K562 (cell line): ENCODE data around the gene SIK3. TPM values are rescaled to one million over a fixed set of nuclear protein-coding genes. Genes with fewer than 3 reads are reported as not detected.

Source experiments
- BRD4 ChIP-seq: fragments of 200-600 bp; sonication (generic); IDR thresholded peaks from 2 replicates; pipeline ENCODE4 v1.6.1; 2017; ENCODE audit warnings: inconsistent platforms
- CC2D1A ChIP-seq: fragments of 450-650 bp; IDR thresholded peaks from 2 replicates; pipeline ENCODE4 v1.6.1; 2017; ENCODE audit warnings: mild to moderate bottlenecking
- E2F6 ChIP-seq, 2 experiments: IDR thresholded peaks; 2 replicates each; pipeline ENCODE4 v1.6.1; 2011; ENCODE audit warnings: borderline replicate concordance in 1 of 2, control low read depth in 1 of 2, low read depth in 1 of 2, low read length in 1 of 2, mild to moderate bottlenecking in 1 of 2, mixed read lengths in 1 of 2, moderate library complexity in 1 of 2; ENCODE audit not compliant: insufficient read depth in 1 of 2, insufficient read length in 1 of 2, poor library complexity in 1 of 2, severe bottlenecking in 1 of 2; ENCODE audit errors: extremely low read depth in 1 of 2
- ERF ChIP-seq: fragments of 450-650 bp; formaldehyde crosslinking; IDR thresholded peaks from 2 replicates; pipeline ENCODE4 v1.4.0; 2020; ENCODE audit warnings: mild to moderate bottlenecking, mixed read lengths
- FOXO4 ChIP-seq: fragments of 450-650 bp; formaldehyde crosslinking; IDR thresholded peaks from 2 replicates; pipeline ENCODE4 v1.4.0; 2020; ENCODE audit warnings: mild to moderate bottlenecking, moderate library complexity
- HDAC2 ChIP-seq: fragments of 450-650 bp; IDR thresholded peaks from 2 replicates; pipeline ENCODE4 v1.6.1; 2016; ENCODE audit warnings: mild to moderate bottlenecking
- MCM5 ChIP-seq: fragments of 450-650 bp; IDR thresholded peaks from 2 replicates; pipeline ENCODE4 v1.6.1; 2016; ENCODE audit warnings: low read depth
- NFIC ChIP-seq: fragments of 450-650 bp; IDR thresholded peaks from 2 replicates; pipeline ENCODE4 v1.6.1; 2017; ENCODE audit warnings: mild to moderate bottlenecking, inconsistent platforms
- SIRT6 ChIP-seq: IDR thresholded peaks from one replicate; pipeline ENCODE4 v1.6.1; 2012; ENCODE audit warnings: low read depth, mild to moderate bottlenecking, control low read depth, inconsistent platforms, low read length, moderate library complexity
- SRSF9 ChIP-seq: fragments of 200-400 bp; formaldehyde crosslinking; IDR thresholded peaks from 2 replicates; pipeline ENCODE4 v1.6.1; 2017; ENCODE audit warnings: low read depth, low read length, borderline replicate concordance
- TRIM28 ChIP-seq: fragments of 450-650 bp; IDR thresholded peaks from 2 replicates; pipeline ENCODE4 v1.6.1; 2017
- U2AF1 ChIP-seq: fragments of 200-400 bp; formaldehyde crosslinking; optimal IDR thresholded peaks from 2 replicates; pipeline ENCODE3; 2017; ENCODE audit warnings: mild to moderate bottlenecking, low read depth, low read length, moderate library complexity
- ZNF668 ChIP-seq: fragments of 250-450 bp; sonication (Bioruptor Pico); IDR thresholded peaks from 2 replicates; pipeline ENCODE4 v1.8.0; 2022; ENCODE audit warnings: mild to moderate bottlenecking, inconsistent platforms
- ZNF778 ChIP-seq: fragments of 450-650 bp; formaldehyde crosslinking; IDR thresholded peaks from 2 replicates; pipeline ENCODE4 v1.4.0; 2020; ENCODE audit warnings: mild to moderate bottlenecking, moderate library complexity
- polyA plus RNA-seq, 8 experiments: library from polyadenylated mRNA; depleted of rRNA in 4 of 8; stranded (reverse) in 5 of 8; unstranded in 3 of 8; fragments of >200 nt; fragmentation: Nextera tagmentation in 2 of 8; fragmentation: Illumina TruSeq in 1 of 8; extraction: Ambion mirVana in 2 of 8; extraction: Trizol in 1 of 8; gene quantifications; 2 replicates each; pipeline versions ENCODE4 v1.2.1 to v1.2.3, GENCODE V29; 2011 to 2014; ENCODE audit warnings: inconsistent platforms in 1 of 8, missing spikeins in 1 of 8
- total RNA-seq, 7 experiments: library from RNA; depleted of rRNA in 6 of 7; stranded (reverse); fragments of >200 nt in 6 of 7; fragmentation: Illumina TruSeq in 2 of 7; extraction: Trizol in 2 of 7; gene quantifications; 2 replicates each; pipeline versions ENCODE4 v1.2.1 to v1.2.3, GENCODE V29; 2011 to 2021; ENCODE audit warnings: low replicate concordance in 1 of 7

SIK3 gene
- total and polyA plus RNA-seq, 9 of the 15 experiments (the other 6 are each of a cell fraction or from before 2014, with no cell fraction given) = 1.6 to 21.6 (median 8.0) TPM

GRCh38 chr11:117097389-117098268 lies 599 bp downstream of the SIK3 start (continued):
- TF ChIP-seq HDAC2 (no peak), ERF (no peak), FOXO4 (CRISPR knock-in tag) (no peak), ZNF668 (CRISPR knock-in tag) (no peak), BRD4 (no peak), E2F6 (IDR thresholded peaks at IDR 0.05; ENCODE audit: borderline replicate concordance in 1 of 2, extremely low read depth in 1 of 2, insufficient read depth in 1 of 2, insufficient read length in 1 of 2, low read depth in 1 of 2, low read length in 1 of 2, poor library complexity in 1 of 2, severe bottlenecking in 1 of 2) (peak in 1 of 2 experiments; percentile 33), SRSF9 (no peak), TRIM28 (no peak), U2AF1 (no peak), CC2D1A (no peak), ZNF778 (CRISPR knock-in tag) (no peak), NFIC (no peak), MCM5 (no peak), SIRT6 (no peak)
- TF ChIP-seq, all 486 proteins: peak for 19
